HG03439 (cell line): ENCODE data around the gene MCRIP1.

Source experiments
- ATAC-seq: cut with Tn5 transposase; IDR thresholded peaks from one replicate; pipeline ENCODE4 v1.9.1; 2021; ENCODE audit warnings: mild to moderate bottlenecking, moderate library complexity; ENCODE audit not compliant: unreplicated experiment

Gene MCRIP1

DNA sequence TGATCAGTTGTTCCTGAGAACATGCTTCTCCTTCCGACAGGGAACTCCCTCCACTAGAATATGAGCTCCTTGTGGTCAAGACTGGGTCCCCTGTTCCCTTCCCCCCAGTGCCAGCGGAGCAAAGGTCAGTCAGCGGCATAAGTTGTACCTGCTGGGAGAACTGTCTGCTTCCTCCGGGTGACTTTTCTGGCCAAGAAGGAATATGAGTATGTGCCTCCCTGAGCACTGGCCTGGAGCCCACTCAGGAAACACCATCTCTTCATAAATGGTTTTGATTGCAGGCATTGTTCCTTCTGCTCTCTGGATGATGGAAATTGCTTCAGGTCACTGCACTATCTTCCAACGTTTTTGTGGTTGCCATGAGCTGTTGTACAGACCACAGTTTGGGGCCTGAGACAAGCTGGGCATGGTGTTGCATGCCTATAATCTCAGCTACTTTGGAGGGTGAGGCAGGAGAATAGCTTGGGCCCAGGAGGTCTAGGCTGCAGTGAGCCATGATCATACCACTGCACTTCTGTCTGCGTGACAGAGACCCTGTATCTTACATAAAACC is 30.1 kb upstream of the MCRIP1 start:
- ATAC-seq = no peak

DNA sequence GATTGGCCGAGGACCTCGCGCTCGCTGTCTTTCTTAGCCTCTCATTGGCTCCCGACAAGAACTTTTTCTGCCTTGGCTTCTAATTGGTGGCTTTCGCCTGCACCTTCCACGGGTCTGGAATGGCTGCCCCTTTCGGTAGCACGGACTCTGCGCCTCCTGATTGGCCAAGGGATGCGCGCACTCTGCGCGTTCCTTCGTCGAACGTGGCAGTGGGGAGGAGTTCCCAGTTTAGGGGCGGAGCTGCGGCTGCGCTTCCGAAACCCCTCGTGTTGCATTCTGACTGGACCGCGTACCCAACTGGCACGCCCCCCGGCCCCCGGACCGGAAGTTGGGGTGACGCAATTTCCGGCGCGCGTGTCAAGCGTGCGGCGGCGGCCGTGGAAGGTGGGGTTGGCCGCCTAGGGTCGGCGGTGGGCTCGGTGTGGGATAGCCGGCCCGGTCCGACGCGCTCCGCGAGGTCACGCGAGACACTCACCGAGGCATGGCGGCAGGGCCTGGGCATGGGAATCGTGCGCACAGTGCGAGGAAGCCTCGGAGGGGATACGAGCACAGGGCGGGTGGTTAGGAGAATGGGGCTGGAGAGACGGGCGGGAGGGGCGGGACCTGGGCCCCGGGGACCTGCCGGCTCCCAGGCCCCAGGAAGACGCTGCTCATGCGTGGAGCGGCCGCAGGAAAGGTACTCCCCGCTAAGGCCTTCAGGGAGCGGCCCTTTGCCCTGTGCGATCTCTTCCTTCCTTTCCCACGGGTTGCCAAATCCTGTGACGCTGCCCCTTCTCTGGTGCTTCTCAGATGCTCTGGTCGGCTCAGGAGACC is 27.9 kb upstream of the MCRIP1 start:
- peak; percentile 78 for ATAC-seq

DNA sequence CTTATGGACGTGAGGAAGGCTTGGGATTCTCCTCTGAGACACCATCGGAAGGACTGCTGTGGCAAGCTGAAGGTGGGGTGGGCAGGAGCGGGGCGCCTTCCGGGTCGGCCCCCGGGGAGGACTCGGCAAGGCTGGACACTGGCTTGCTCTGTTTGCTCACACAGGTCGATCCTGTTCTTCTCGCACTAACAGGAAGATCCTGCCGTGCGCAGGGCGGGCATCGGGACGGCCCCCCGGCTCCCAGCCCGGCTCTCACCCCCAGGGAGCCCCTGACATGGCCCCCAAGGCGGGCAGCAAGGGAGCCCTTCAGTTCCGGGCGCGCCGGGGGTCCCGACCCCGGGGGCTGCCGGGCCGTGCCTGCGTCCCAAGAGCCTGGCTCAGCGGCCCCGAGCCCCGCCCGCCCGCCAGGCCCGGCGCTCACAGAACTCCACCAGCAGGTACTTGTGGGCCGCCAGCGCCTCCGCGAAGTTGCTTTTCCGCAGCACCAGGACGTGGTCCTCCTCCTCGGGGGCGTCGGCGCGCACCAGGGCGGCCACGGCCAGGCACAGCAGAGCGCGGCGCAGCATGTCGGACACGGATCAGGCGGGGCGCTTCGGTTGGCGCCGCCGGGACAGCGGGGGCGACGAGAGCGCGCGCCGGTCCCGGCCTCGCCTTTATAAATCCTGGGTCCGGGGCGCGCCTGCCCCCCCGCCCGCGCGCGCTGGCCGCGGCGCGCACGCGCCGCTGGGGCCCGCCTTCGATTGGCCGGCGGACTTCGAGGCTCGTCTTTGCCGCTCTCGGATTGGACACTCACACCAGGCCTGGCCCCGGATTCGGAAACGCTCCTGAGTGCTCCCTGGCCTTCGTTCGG is 27.0 kb upstream of the MCRIP1 start, which contains the start of gene P4HB:
TSS of gene P4HB (minus strand) at position 630 of the 850 bp plus-strand sequence. CDS start at position 566, 64 bp downstream.
- ATAC-seq = peak; percentile 10

DNA sequence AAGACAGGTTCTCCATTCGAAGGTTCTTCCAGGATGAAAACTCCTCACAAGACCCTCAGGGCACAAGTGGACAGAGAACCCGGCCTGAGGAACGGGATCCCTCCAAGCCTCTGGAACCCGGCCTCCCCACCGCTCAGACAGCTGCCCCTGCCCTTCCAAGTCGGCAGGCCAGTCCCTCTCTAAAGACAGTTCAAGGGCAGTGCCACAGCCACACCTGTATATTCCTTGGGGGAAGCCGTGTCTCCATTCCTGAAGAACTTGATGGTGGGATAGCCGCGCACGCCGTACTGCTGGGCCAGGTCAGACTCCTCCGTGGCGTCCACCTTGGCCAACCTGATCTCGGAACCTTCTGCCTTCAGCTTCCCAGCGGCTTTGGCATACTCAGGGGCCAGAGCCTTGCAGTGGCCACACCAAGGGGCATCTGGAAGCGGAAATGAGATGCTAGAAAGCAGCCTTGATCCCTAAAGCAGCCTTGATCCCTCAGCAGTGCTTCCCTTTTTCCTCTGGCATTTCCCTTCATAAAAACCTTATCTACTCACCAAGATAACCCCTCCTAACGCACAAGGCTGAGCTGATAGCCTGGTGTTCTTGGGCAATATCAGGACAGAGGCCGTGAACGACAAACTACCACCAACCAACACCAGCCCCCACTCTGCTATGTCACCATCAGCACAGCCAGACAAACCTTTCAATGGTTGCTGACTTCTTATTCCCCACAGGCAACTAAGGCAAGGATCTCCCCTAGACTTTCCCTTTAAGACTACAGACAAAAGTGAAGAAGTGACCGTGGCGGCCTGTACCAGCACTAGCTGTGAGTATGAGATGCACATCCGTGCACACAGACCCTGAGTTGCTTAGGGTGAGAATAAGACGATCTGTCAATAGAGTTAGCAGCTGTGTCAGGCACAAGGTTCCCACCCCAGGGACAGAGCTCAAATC is 26.1 kb upstream of the MCRIP1 start:
- no peak for ATAC-seq

DNA sequence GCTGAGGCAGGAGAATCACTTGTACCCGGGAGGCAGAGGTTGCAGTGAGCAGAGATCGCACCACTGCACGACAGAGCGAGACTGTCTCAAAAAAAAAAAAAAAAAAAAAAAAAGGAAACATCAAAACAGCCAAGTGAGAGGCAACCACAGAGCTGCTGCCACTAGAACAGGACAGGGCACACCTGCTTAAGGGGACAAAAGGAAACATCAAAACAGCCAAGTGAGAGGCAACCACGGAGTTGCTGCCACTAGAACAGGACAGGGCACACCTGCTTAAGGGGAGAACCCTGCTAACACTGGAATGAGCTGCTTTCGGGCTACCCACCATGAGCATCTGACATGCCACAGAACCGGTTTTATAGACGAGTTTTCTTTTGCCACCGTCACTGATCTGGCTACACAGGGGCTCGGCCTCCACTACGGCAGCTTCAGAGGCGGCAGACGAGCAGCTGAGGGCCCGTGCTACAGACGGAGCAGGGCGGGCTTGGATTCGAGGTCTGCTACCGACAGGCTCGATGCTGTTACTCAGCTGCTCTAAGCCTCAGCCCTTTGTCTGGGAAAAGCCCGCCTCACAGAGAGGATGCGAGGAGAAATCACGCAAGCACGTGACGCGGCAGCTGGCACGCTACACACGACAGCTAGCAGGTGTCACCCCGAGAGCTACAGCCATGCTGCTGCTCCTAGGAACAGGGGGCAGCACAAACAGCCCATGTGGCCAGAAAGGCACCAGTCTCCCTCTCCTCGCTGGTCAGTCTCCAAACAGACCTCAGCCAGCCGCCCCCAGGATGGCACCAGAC is 25.3 kb upstream of the MCRIP1 start:
- no peak for ATAC-seq

DNA sequence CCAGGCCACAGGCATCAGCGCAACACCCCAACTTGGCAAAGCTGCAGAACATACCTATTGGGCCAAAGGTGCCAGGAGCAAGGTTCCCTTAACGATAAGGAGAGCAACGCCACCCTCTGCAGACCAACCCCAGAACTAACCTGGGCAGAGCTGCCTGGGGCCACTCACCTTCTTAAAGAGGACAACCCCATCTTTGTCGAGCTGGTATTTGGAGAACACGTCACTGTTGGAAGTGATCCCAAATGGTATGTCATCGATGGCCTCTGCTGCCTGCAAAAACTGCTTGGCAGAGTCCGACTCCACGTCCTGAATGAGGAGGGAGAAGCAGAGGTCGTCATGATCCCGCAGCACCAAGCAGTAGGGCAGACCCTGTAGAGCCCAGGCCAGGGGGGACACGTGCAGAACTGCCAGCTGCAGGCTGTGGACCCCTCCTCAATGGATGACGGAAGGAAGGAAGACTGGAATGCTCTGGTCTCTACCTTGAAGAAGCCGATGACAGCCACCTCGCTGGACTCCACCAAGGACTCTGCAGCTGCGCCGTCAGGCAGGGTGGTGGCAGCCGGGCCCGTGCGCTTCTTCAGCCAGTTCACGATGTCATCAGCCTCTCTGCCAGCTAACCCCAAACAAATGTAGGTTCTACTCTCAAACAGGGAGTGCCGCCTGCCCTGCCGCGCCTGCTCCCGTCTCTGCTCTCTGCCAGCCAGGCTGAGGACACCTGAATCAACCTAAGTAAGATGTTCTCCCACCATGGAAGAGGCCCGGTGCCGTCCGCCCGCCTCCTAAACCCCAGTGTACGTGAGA is 22.1 kb upstream of the MCRIP1 start:
- ATAC-seq = no peak

DNA sequence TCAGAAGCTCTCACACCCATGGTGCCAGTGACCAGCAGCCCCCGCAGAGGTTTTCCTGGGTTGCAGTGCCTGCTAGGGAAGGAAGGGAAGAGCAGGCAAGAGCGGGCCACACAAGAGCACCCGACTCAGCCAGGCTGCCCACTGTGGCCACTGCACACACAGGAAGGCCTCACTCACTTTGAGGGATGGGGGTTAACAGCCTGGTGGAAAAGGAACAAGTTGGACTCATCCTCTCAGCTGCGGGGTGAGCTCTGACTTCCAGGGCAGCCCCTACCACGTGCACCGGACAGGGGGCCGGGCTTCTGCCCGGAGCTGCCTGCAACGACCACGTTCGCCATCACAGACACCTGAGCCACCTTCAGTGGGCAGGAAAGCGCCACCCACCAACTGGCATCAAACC is 19.1 kb upstream of the MCRIP1 start:
- no peak for ATAC-seq

DNA sequence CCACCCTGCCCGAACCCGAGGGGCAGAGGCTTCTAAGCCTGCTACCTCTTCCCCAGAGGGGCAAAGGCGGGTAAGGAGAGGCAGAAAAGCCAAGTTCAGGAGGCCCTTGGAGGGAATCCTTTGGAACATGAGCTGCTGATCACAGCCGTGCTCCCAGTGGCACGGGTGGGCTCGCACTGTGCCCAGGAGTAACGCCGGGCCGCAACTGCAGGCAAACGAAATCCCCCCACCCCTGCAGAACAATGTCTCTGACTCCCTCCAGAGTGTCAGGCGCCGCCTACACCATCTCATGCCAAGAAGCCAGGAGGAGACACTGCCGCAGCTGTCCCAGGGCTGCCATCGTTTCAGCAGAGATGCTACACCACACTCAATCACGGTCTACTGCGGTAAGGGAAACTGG is 18.3 kb upstream of the MCRIP1 start:
- no peak for ATAC-seq

DNA sequence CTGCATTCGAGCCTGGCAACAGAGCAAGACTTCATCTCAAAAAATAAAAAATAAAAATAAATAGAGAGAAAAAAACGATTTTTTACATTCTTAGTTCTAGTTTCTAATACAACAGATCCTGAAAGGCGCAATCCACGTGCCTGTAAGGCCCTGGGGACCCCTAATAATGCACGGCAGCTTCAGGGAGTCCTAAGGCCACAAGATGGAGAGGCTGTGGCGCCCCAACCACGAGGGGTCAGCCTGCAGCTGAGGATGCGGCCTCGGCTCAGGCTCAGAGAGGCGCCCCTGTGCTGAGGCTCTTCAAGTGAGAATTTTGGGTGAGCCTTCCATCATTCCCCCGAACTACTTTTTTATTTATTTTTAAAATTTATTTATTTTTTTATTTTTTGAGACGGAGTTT is 16.4 kb upstream of the MCRIP1 start:
- no peak for ATAC-seq

DNA sequence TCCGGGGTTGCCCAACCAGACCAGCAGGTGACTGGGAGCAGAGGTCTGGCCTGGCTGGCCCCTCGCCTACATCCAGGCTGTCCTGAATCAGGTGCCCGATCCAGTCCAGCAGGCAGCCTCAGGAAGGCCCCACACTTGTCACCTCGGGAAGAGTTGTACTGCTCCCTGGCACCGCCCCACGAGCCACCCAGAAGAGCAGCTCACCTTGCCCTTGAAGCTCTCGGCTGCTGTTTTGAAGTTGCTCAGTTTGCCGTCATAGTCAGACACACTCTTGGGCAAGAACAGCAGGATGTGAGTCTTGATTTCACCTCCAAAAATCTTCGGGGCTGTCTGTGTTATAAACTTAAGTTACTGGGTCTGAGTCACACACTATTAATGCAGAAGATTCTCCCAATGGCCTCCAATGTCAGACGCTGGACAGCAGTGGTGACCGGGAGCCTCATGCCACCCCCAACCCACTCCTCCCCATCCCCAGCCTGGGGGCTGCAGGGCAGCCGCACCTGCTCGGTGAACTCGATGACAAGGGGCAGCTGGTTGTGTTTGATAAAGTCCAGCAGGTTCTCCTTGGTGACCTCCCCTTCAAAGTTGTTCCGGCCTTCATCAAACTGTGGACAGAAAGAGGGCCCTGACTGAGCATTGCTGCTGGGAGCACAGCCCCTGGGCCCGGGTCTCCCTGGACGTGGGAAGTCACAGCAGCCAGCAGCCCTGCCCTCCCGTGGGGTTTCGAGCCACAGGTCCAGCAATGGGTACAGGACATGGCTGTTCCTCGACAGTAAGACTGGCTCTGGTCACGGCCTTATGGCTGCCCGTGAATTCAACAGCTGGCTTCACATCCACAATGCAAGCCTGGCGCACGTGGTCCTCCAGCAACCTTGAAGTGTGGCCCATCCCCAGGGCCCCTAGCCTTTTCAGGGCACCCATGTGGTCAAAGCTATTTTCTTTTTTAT is 13.9 kb upstream of the MCRIP1 start:
- ATAC-seq = no peak

DNA sequence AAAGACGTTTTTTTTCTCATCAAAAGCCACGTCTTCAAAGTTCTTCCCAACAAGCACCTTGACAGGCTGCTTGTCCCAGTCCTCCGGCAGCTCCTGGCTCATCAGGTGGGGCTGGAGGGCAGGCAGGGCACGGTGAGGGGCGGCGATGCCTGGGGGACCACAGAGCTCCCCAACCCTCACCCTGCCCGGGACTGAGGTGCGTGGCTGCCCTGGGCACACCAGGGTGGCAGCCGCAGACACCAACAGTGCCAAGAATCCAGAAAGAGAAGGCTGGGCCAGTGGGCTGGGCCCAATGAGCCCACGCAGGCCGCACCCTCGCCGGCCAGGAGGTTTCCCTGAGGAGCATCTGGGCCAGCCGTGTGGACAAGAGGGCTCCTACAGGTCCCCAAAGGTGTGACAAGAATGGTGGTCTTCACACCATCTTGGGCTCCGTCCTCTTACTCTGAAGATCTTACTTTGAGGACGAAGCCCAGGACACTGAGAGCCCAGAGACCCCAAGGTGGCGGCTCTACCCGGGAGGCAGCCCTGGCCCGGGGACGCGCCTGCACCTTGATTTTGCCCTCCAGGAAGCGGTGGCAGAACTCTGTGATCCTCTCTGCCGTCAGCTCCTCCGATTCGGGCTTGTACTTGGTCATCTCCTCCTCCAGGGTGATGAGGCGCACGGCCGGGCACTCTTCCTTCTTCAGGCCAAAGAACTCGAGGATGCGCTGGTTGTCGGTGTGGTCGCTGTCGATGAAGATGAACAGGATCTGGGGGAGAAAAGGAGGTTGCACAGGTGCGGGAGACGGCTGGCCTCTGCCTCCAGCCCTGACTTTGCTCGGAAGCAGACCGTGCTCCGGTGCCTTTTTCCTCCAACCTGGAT is 13.0 kb upstream of the MCRIP1 start:
- ATAC-seq = no peak

DNA sequence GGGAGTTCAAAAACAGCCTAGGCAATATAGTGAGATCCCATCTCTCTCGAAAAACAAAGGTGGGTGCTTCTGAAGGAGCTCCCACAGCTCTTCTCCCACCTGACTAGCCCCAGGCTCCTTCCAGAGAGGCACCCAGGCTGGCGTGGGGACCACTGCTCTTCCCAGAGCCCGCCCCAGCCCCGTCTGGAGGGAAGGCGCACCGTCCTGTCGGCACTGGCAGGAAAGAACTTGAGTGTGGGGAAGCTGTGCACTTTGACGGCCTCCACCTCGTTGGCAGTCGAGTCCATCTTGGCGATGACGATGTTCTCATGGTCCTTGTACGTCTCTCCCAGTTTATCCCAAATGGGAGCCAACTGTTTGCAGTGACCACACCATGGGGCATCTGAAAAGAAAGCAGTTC is 12.3 kb upstream of the MCRIP1 start:
- ATAC-seq = no peak

DNA sequence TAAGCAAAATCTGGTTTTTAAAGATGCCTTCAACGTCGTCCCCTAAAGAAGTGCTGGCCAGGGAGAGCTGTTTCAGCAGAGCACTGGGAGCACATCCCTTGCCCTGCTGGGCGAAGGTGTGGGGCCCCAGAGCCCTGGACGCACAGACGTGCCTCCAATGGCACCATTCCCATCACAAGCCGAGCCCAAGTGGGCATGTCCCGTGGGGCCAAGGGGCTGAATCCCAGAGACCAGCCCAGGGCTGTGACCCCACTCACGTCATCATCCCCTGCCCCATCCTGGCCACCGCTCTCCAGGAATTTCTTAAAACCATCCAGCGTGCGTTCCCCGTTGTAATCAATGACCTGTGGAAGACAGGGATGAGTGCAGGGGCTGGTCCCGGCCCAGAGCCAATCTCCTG is 11.8 kb upstream of the MCRIP1 start:
- ATAC-seq = no peak

DNA sequence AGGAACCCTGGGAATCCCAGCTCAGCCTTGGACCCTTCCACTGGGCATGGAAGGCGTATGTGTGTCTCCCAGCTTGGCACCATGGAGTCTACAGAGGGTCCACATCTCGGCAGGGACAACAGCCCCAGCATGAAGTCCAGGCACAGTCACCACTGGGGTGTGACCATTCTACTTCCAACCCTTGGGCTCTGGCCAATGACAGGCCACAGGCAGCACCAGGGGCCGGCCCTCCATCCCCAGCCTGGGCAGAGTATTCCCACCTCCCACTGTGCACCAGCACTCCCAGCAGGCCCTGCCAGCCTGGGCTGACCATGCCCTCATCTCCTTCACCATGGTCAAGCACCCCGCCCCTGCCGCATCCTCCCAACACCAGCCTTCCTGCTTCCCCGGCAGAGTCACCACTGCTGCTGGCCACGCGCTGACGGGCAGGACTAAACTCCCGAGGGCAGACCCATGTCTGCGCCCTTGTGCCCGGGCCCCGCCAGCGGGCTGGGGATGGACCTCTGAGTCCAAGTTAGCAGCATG is 11.3 kb upstream of the MCRIP1 start:
- no peak for ATAC-seq

DNA sequence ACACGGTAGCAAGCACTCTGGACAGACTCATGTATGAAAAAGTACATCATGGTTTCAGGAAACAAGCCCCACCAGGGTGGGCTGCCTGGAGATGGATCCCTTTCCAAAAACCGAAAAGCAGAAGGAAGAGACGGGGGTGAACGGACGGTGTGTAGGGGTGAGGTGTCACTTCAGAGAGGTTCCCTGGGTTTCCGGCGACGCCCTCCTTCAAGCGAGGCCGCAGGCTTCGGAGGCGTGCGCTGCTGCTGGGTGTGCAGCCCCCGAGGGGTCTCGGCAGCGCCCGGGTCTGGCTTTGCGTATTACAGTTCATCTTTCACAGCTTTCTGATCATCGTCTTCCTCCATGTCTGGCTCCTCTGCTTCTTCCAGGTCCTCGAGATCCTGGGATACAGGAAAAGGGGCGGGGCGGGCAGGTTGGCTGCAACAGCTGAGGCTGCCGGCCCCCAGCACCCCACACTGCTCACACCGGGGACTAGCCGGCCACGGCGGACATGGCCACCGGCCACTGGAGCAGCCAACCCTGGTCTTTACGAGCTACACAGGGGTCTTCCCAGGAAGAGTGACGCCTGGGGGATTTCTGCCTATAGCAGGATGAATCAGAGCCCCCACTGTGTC is 10.7 kb upstream of the MCRIP1 start:
- ATAC-seq = no peak
